IMR-90 (cell line): ENCODE measurements around the gene POFUT2. TPM values are rescaled to one million over a fixed set of nuclear protein-coding genes. Genes with fewer than 3 reads are reported as not detected.

Experiments
- ATAC-seq: fragments of 200-7000 bp; cut with Tn5 transposase; 2 replicates; pipeline ENCODE4 v1.9.1; 2020; ENCODE audit warnings: low read depth, mild to moderate bottlenecking, moderate library complexity
- BruUV-seq: library from RNA; stranded (reverse); fragments of 400-500 nt; replicated peaks from 2 replicates; lab custom pipeline; 2021; lab: Mats Ljungman, UMichigan
- CTCF ChIA-PET: fragments of 300-600 bp; formaldehyde crosslinking; extraction: SDS; loops from one replicate; lab custom pipeline; 2021; ENCODE audit warnings: antibody characterized with exemption; lab: Yijun Ruan, JAX
- POLR2A ChIA-PET: fragments of 300-600 bp; sonication (Branson Sonifier 250); formaldehyde crosslinking; loops from one replicate; lab custom pipeline; 2022; ENCODE audit warnings: antibody characterized with exemption; ENCODE audit not compliant: unreplicated experiment; lab: Charles Lee
- DNase-seq: peaks from one replicate; pipeline ENCODE4 v3.0.0; 2013
- H2AFZ ChIP-seq: replicated peaks from 2 replicates; pipeline ENCODE3; 2013; ENCODE audit warnings: low read length, mild to moderate bottlenecking; ENCODE audit not compliant: poor library complexity
- H2AK5ac ChIP-seq: 2 replicates; pipeline ENCODE4 v1.6.1; 2013; ENCODE audit warnings: low read depth, low read length, inconsistent platforms
- H2AK9ac ChIP-seq: replicated peaks from 2 replicates; pipeline ENCODE3; 2013; ENCODE audit warnings: mild to moderate bottlenecking, low read depth, low read length, moderate library complexity; ENCODE audit not compliant: poor library complexity
- H2BK120ac ChIP-seq: 2 replicates; pipeline ENCODE4 v1.6.1; 2013; ENCODE audit warnings: low read depth, low read length, inconsistent platforms
- H2BK15ac ChIP-seq: 3 replicates; pipeline ENCODE4 v1.6.1; 2013; ENCODE audit warnings: low read depth, low read length, inconsistent platforms
- H2BK20ac ChIP-seq: 2 replicates; pipeline ENCODE4 v1.6.1; 2013; ENCODE audit warnings: low read depth, mild to moderate bottlenecking, inconsistent platforms, low read length, moderate library complexity
- H2BK5ac ChIP-seq: 2 replicates; pipeline ENCODE4 v1.6.1; 2013; ENCODE audit warnings: mild to moderate bottlenecking, low read depth, low read length, inconsistent platforms; ENCODE audit not compliant: poor library complexity, severe bottlenecking
- H3K14ac ChIP-seq: replicated peaks from 2 replicates; pipeline ENCODE4 v1.6.1; 2013; ENCODE audit warnings: low read depth, low read length, inconsistent platforms
- H3K18ac ChIP-seq: 2 replicates; pipeline ENCODE4 v1.6.1; 2013; ENCODE audit warnings: low read depth, low read length, control low read depth
- H3K23ac ChIP-seq: 2 replicates; pipeline ENCODE4 v1.6.1; 2013; ENCODE audit warnings: low read depth, low read length, inconsistent platforms
- H3K27ac ChIP-seq: 2 replicates; pipeline ENCODE4 v1.5.1; 2013; ENCODE audit warnings: mild to moderate bottlenecking, control low read depth, low read length; ENCODE audit not compliant: insufficient read depth
- H3K27me3 ChIP-seq: 2 replicates; pipeline ENCODE4 v1.6.1; 2013; ENCODE audit warnings: low read length; ENCODE audit not compliant: control insufficient read depth, insufficient read depth
- H3K36me3 ChIP-seq: 2 replicates; pipeline ENCODE4 v1.6.1; 2013; ENCODE audit warnings: low read length, mixed read lengths; ENCODE audit not compliant: control insufficient read depth, insufficient read depth
- H3K4ac ChIP-seq: 2 replicates; pipeline ENCODE4 v1.6.1; 2013; ENCODE audit warnings: low read depth, low read length, inconsistent platforms
- H3K4me1 ChIP-seq: 2 replicates; pipeline ENCODE4 v1.6.1; 2013; ENCODE audit warnings: low read length, mixed read lengths; ENCODE audit not compliant: control insufficient read depth, insufficient read depth
- H3K4me2 ChIP-seq: 2 replicates; pipeline ENCODE4 v1.6.1; 2013; ENCODE audit warnings: low read depth, mild to moderate bottlenecking, control low read depth, low read length, moderate library complexity
- H3K4me3 ChIP-seq: 2 replicates; pipeline ENCODE4 v1.5.1; 2013; ENCODE audit warnings: low read depth, mild to moderate bottlenecking, control low read depth, low read length, moderate library complexity; ENCODE audit not compliant: insufficient read depth
- H3K56ac ChIP-seq: 2 replicates; pipeline ENCODE4 v1.6.1; 2013; ENCODE audit warnings: low read length, inconsistent platforms; ENCODE audit not compliant: insufficient read depth; ENCODE audit errors: extremely low read depth
- H3K79me1 ChIP-seq, 2 experiments: 2 replicates each; pipeline ENCODE4 v1.6.1; 2013; ENCODE audit warnings: low read length in 2 of 2, inconsistent platforms in 1 of 2, low read depth in 1 of 2
- H3K9ac ChIP-seq: 2 replicates; pipeline ENCODE4 v1.6.1; 2013; ENCODE audit warnings: low read depth, low read length, control low read depth
- H3K9me1 ChIP-seq: 2 replicates; pipeline ENCODE4 v1.6.1; 2013; ENCODE audit warnings: low read length, inconsistent platforms; ENCODE audit not compliant: insufficient read depth
- H3K9me3 ChIP-seq: 2 replicates; pipeline ENCODE4 v1.6.1; 2013; ENCODE audit warnings: low read length; ENCODE audit not compliant: control insufficient read depth, insufficient read depth
- H4K20me1 ChIP-seq: 2 replicates; pipeline ENCODE4 v1.6.1; 2013; ENCODE audit warnings: low read length, inconsistent platforms; ENCODE audit not compliant: insufficient read depth
- H4K5ac ChIP-seq: 2 replicates; pipeline ENCODE4 v1.6.1; 2013; ENCODE audit warnings: mild to moderate bottlenecking, low read depth, low read length, control low read depth
- H4K8ac ChIP-seq, 2 experiments: 2 replicates each; pipeline ENCODE4 v1.6.1; 2013; ENCODE audit warnings: low read depth in 2 of 2, low read length in 2 of 2, control low read depth in 1 of 2, inconsistent platforms in 1 of 2
- H4K91ac ChIP-seq: 2 replicates; pipeline ENCODE4 v1.6.1; 2013; ENCODE audit warnings: low read depth, low read length, inconsistent platforms; ENCODE audit not compliant: insufficient read depth
- BHLHE40 ChIP-seq: fragments of 150-350 bp; IDR thresholded peaks from 2 replicates; pipeline ENCODE4 v1.6.1; 2016; ENCODE audit warnings: mild to moderate bottlenecking, low read depth, low read length
- CEBPB ChIP-seq: IDR thresholded peaks from 2 replicates; pipeline ENCODE4 v1.6.1; 2012; ENCODE audit warnings: low read depth, low read length, improper control_type of control experiment
- CHD1 ChIP-seq: IDR thresholded peaks from 2 replicates; pipeline ENCODE4 v1.6.1; 2012; ENCODE audit warnings: low read depth, low read length, improper control_type of control experiment
- FOS ChIP-seq: fragments of 150-350 bp; IDR thresholded peaks from 2 replicates; pipeline ENCODE4 v1.6.1; 2016; ENCODE audit warnings: low read depth, low read length
- MAFK ChIP-seq: IDR thresholded peaks from 2 replicates; pipeline ENCODE4 v1.6.1; 2012; ENCODE audit warnings: low read depth, low read length, improper control_type of control experiment
- MAZ ChIP-seq: IDR thresholded peaks from 2 replicates; pipeline ENCODE4 v1.6.1; 2012; ENCODE audit warnings: low read depth, mild to moderate bottlenecking, low read length, improper control_type of control experiment, moderate library complexity, borderline replicate concordance
- MXI1 ChIP-seq: IDR thresholded peaks from 2 replicates; pipeline ENCODE4 v1.6.1; 2012; ENCODE audit warnings: low read depth, mild to moderate bottlenecking, low read length, moderate library complexity, borderline replicate concordance
- NFE2L2 ChIP-seq: fragments of 150-350 bp; IDR thresholded peaks from 2 replicates; pipeline ENCODE4 v1.6.1; 2016; ENCODE audit warnings: low read depth, mild to moderate bottlenecking, low read length
- RAD21 ChIP-seq: IDR thresholded peaks from 2 replicates; pipeline ENCODE4 v1.6.1; 2012; ENCODE audit warnings: low read length, improper control_type of control experiment
- RCOR1 ChIP-seq: IDR thresholded peaks from 2 replicates; pipeline ENCODE4 v1.6.1; 2012; ENCODE audit warnings: mild to moderate bottlenecking, low read length, improper control_type of control experiment; ENCODE audit not compliant: insufficient replicate concordance
- RFX5 ChIP-seq: IDR thresholded peaks from 2 replicates; pipeline ENCODE4 v1.8.0; 2012; ENCODE audit warnings: low read depth, mild to moderate bottlenecking, low read length, moderate library complexity
- SMC3 ChIP-seq: fragments of 150-350 bp; IDR thresholded peaks from 2 replicates; pipeline ENCODE4 v1.6.1; 2016; ENCODE audit warnings: low read depth, mild to moderate bottlenecking, antibody characterized with exemption, low read length, moderate library complexity
- WGBS, 2 experiments: methylation state at CpG; one replicate each; pipeline versions ENCODE4 v1.1.5 to v1.1.7; 2013; ENCODE audit warnings: missing lambda C conversion rate in 2 of 2; ENCODE audit not compliant: insufficient read length in 1 of 2; ENCODE audit errors: extremely low coverage in 2 of 2; 5-methylcytosine and 5-hydroxymethylcytosine counted together
- dilution Hi-C: fragments of 300-500 bp; cut with HindIII; formaldehyde crosslinking; loops from one replicate; pipeline ENCODE4 v1.14.3; 2018; ENCODE audit warnings: low sequenced_read_pairs; ENCODE audit not compliant: unreplicated experiment
- in situ Hi-C: fragments of 300-500 bp; cut with MboI; formaldehyde crosslinking; loops from 3 replicates; pipeline ENCODE4 v1.14.3; 2019; ENCODE audit warnings: low sequenced_read_pairs, inconsistent platforms, mixed read lengths
- intact Hi-C: fragments of 100-400 bp; cut with micrococcal nuclease; formaldehyde crosslinking; loops from 2 replicates; pipeline ENCODE4 v1.10.0; 2022
- polyA plus RNA-seq, 3 experiments: library from polyadenylated mRNA; depleted of rRNA; stranded (reverse); fragments of >200 nt; gene quantifications; 2 replicates each; pipeline ENCODE4 v1.2.3, GENCODE V29; 2012; ENCODE audit warnings: low replicate concordance in 1 of 3
- total RNA-seq: library from RNA; depleted of rRNA; stranded (reverse); fragments of >200 nt; gene quantifications from 2 replicates; pipeline ENCODE4 v1.2.3, GENCODE V29; 2012
- TF ChIP-seq, protein P1 (sequence below): conservative IDR thresholded peaks from 2 replicates; pipeline ENCODE4 v1.5.1; 2012; ENCODE audit warnings: mild to moderate bottlenecking, low read depth, low read length, improper control_type of control experiment
- TF ChIP-seq, protein P2 (sequence below): fragments of 150-350 bp; IDR thresholded peaks from 2 replicates; pipeline ENCODE4 v1.6.1; 2016; ENCODE audit warnings: low read depth, mild to moderate bottlenecking, low read length, moderate library complexity, borderline replicate concordance
- TF ChIP-seq, protein P3 (sequence below): fragments of 150-350 bp; IDR thresholded peaks from 2 replicates; pipeline ENCODE4 v1.6.1; 2017; ENCODE audit warnings: mild to moderate bottlenecking, antibody characterized with exemption, low read length, low read depth

The POFUT2 gene
- total and polyA plus RNA-seq, 2 of the 4 experiments (the other 2 are of a cell fraction), result 18.8 to 59.3 TPM

DNA sequence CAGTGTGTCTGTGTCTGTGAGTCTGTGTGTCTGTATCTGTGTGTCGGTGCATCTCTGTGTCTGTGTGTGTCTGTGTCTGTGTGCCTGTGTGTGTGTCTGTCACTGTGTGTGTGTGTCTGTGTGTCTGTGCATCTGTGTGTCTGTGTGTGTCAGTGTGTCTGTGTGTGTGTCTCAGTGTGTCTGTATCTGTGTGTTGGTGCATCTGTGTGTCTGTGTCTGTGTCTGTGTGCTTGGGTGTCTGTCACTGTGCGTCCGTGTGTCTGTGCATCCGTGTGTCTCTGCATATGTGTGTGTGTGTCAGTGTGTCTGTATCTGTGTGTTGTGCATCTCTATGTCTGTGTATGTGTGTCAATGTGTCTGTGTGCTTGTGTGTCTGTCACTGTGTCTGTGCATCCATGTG, 44.7 kb upstream of the POFUT2 start:
- no peak overlapping the region for H3K4me3 ChIP-seq
- peak overlapping the region; percentile 78 for H2BK120ac ChIP-seq
- peaks cover 38% of the 10 kb centered on the region for H3K4me1 ChIP-seq
- H2AK5ac ChIP-seq, result peak overlapping the region; percentile 93
- intact Hi-C loops, result no loop called here
- DNase-seq (no peak), ATAC-seq (no peak)
- H3K9me3 ChIP-seq, result no peaks in the 10 kb centered on the region
- peak overlapping the region; percentile 27 for H2BK5ac ChIP-seq
- 0 out of 2 replicates have a peak overlapping the region, but pooled peaks have one; percentile 0 for H3K27ac ChIP-seq
- peak overlapping the region; percentile 40 for H2AFZ ChIP-seq
- BruUV-seq, result no TSS peak
- H4K5ac ChIP-seq, result peak overlapping the region; percentile 56
- no peaks in the 10 kb centered on the region for H4K20me1 ChIP-seq
- 82% methylated on average over 3 of the region's 4 CpGs; no CpG with 5 or more reads in 1 of the 2 experiments for WGBS, 2 experiments
- in situ Hi-C loops, result no loop called here
- H3K9me1 ChIP-seq, result peaks cover 12% of the 10 kb centered on the region; the same call in 1 of the 2 replicates
- peak overlapping the region; percentile 92 for H4K91ac ChIP-seq
- ChIA-PET POLR2A (no interaction called here), CTCF (no interaction called here)
- dilution Hi-C loops, result no loop called here
- H3K56ac ChIP-seq, result no peak overlapping the region; the same call in 1 of the 2 replicates
- H3K18ac ChIP-seq, result peak overlapping the region; percentile 75
- H3K14ac ChIP-seq, result peak overlapping the region; percentile 46
- H3K4me2 ChIP-seq, result no peak overlapping the region
- H4K8ac ChIP-seq, result peak overlapping the region; percentile 41 to 91; a peak in 3 of 4 replicates
- peak overlapping the region; percentile 88 for H3K4ac ChIP-seq
- H3K23ac ChIP-seq, result peak overlapping the region; percentile 50
- H3K79me1 ChIP-seq, result peaks cover 0 to 7% of the 10 kb centered on the region in 2 experiments; a peak in 1 of 4 replicates
- H2BK20ac ChIP-seq, result peak overlapping the region; percentile 28
- H3K36me3 ChIP-seq, result no peaks in the 10 kb centered on the region
- H3K9ac ChIP-seq, result no peak overlapping the region; the same call in 1 of the 2 replicates
- no peaks in the 10 kb centered on the region for H3K27me3 ChIP-seq
- peak overlapping the region; percentile 95; the same call in 2 of the 3 replicates for H2BK15ac ChIP-seq
- H2AK9ac ChIP-seq, result peak overlapping the region; percentile 84
- TF ChIP-seq, protein P1, sequence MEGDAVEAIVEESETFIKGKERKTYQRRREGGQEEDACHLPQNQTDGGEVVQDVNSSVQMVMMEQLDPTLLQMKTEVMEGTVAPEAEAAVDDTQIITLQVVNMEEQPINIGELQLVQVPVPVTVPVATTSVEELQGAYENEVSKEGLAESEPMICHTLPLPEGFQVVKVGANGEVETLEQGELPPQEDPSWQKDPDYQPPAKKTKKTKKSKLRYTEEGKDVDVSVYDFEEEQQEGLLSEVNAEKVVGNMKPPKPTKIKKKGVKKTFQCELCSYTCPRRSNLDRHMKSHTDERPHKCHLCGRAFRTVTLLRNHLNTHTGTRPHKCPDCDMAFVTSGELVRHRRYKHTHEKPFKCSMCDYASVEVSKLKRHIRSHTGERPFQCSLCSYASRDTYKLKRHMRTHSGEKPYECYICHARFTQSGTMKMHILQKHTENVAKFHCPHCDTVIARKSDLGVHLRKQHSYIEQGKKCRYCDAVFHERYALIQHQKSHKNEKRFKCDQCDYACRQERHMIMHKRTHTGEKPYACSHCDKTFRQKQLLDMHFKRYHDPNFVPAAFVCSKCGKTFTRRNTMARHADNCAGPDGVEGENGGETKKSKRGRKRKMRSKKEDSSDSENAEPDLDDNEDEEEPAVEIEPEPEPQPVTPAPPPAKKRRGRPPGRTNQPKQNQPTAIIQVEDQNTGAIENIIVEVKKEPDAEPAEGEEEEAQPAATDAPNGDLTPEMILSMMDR, result no peak
- TF ChIP-seq RAD21, result no peak
- TF ChIP-seq BHLHE40, result no peak
- no peak for TF ChIP-seq MAFK
- no peak for TF ChIP-seq MXI1
- TF ChIP-seq FOS, result no peak
- no peak for TF ChIP-seq MAZ
- no peak for TF ChIP-seq CEBPB
- TF ChIP-seq RCOR1, result no peak
- TF ChIP-seq CHD1, result no peak
- TF ChIP-seq, protein P2, sequence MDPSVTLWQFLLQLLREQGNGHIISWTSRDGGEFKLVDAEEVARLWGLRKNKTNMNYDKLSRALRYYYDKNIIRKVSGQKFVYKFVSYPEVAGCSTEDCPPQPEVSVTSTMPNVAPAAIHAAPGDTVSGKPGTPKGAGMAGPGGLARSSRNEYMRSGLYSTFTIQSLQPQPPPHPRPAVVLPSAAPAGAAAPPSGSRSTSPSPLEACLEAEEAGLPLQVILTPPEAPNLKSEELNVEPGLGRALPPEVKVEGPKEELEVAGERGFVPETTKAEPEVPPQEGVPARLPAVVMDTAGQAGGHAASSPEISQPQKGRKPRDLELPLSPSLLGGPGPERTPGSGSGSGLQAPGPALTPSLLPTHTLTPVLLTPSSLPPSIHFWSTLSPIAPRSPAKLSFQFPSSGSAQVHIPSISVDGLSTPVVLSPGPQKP, result no peak
- TF ChIP-seq SMC3, result no peak
- TF ChIP-seq, protein P3, sequence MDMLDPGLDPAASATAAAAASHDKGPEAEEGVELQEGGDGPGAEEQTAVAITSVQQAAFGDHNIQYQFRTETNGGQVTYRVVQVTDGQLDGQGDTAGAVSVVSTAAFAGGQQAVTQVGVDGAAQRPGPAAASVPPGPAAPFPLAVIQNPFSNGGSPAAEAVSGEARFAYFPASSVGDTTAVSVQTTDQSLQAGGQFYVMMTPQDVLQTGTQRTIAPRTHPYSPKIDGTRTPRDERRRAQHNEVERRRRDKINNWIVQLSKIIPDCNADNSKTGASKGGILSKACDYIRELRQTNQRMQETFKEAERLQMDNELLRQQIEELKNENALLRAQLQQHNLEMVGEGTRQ, result no peak
- no peak for TF ChIP-seq NFE2L2
- TF ChIP-seq RFX5, result no peak
